ENCODE results near the gene NEK1.

NEK1 gene

DNA sequence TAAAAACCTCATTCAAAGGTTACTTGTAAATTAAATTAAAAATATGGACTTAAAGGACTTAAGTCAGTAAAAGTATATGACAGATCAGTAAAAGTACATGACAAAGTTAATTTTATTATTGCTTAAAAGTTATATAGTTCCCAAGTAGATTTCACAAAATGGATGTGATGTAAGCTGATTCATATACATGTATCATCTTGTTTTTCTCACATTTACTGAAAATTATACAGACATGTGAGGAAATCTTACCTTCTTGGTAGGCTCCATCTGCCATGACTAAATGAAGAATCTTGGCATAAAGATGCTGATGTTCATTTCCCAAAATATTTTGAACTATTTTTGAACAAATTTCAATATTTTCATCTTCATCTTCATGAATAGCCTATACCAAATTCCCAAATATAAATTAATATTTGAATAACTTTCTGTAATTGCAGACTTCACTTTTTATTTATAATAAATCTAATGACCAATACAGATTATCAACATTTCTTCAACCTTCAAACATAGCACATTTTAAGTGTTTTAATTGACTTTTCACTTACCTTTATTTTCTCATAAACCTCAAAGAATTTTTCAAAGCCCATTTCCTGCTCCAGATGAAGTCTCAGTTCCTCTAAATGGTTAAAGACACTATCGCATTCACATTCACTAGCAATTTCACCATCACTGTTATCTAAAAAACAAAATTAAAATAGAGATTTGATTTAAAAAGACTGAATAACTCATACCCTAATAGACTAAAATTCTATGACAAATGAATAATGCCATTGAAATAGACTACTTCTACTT lies 212.2 kb downstream of the NEK1 start:
- Histone ChIP-seq H3K9ac (ENCODE audit: low read depth, low read length, poor library complexity, severe bottlenecking) (no peak overlapping the region), H3F3A (ENCODE audit: low read depth) (no peaks in the 10 kb centered on the region), H3K4me3 (ENCODE audit: low read length, poor library complexity, severe bottlenecking) (no peak overlapping the region), H3K4me1 (ENCODE audit: insufficient read depth, low read length, poor library complexity, severe bottlenecking) (no peaks in the 10 kb centered on the region), H3K4me2 (ENCODE audit: low read depth, low read length, poor library complexity, severe bottlenecking) (no peak overlapping the region), H3K27me3 (ENCODE audit: insufficient read depth, low read length, poor library complexity, severe bottlenecking) (no peaks in the 10 kb centered on the region), H3K9me3 (ENCODE audit: insufficient read depth, low read depth, low read length) (no peaks in the 10 kb centered on the region), H4K20me1 (ENCODE audit: insufficient read depth, low read length, poor library complexity, severe bottlenecking) (no peaks in the 10 kb centered on the region), H2AFZ (ENCODE audit: low read length) (no peak overlapping the region), H3K9me2 (replicated peaks; ENCODE audit: low read depth, low read length) (no peaks in the 10 kb centered on the region), H3K79me2 (ENCODE audit: insufficient read depth, low read length) (no peaks in the 10 kb centered on the region), H3K36me3 (ENCODE audit: insufficient read depth, low read length) (0 out of 2 replicates have a peak, but pooled peaks cover 6% of the 10 kb centered on the region)
- TF ChIP-seq, protein P1, sequence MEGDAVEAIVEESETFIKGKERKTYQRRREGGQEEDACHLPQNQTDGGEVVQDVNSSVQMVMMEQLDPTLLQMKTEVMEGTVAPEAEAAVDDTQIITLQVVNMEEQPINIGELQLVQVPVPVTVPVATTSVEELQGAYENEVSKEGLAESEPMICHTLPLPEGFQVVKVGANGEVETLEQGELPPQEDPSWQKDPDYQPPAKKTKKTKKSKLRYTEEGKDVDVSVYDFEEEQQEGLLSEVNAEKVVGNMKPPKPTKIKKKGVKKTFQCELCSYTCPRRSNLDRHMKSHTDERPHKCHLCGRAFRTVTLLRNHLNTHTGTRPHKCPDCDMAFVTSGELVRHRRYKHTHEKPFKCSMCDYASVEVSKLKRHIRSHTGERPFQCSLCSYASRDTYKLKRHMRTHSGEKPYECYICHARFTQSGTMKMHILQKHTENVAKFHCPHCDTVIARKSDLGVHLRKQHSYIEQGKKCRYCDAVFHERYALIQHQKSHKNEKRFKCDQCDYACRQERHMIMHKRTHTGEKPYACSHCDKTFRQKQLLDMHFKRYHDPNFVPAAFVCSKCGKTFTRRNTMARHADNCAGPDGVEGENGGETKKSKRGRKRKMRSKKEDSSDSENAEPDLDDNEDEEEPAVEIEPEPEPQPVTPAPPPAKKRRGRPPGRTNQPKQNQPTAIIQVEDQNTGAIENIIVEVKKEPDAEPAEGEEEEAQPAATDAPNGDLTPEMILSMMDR (conservative IDR thresholded peaks at IDR 0.05; ENCODE audit: low read length), result no peak
- TF ChIP-seq EZH2phosphoT487 (IDR thresholded peaks at IDR 0.05; ENCODE audit: borderline replicate concordance), result no peak

DNA sequence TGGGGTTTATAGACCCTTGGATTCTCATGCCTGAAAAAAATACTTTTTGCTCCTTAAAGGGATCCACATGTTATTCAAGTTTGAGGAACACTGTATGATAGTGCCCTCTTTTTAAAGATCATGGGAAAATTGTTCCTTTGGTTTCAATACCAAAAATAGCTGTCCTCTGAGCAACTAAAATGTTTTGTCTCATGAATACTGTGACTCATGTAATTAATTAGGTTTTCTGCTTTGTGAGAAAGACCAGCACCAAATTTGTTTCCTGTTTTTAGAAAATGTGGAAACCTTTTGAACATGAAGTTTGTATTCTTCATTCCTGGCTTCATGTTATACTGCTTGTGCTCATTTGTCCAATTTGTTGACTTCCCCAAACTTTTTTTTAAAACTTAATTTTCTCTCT lies 214.1 kb downstream of the NEK1 start:
- Histone ChIP-seq H3K4me2 (ENCODE audit: low read depth, low read length, poor library complexity, severe bottlenecking) (no peak overlapping the region), H3K4me3 (ENCODE audit: low read length, poor library complexity, severe bottlenecking) (no peak overlapping the region), H3K36me3 (ENCODE audit: insufficient read depth, low read length) (0 out of 2 replicates have a peak, but pooled peaks cover 6% of the 10 kb centered on the region), H4K20me1 (ENCODE audit: insufficient read depth, low read length, poor library complexity, severe bottlenecking) (no peaks in the 10 kb centered on the region), H3K9me2 (replicated peaks; ENCODE audit: low read depth, low read length) (no peaks in the 10 kb centered on the region), H3K4me1 (ENCODE audit: insufficient read depth, low read length, poor library complexity, severe bottlenecking) (no peaks in the 10 kb centered on the region), H3K27me3 (ENCODE audit: insufficient read depth, low read length, poor library complexity, severe bottlenecking) (no peaks in the 10 kb centered on the region), H3K79me2 (ENCODE audit: insufficient read depth, low read length) (no peaks in the 10 kb centered on the region), H3K9ac (ENCODE audit: low read depth, low read length, poor library complexity, severe bottlenecking) (no peak overlapping the region), H3F3A (ENCODE audit: low read depth) (no peaks in the 10 kb centered on the region), H3K9me3 (ENCODE audit: insufficient read depth, low read depth, low read length) (no peaks in the 10 kb centered on the region), H2AFZ (ENCODE audit: low read length) (no peak overlapping the region)
- no peak for TF ChIP-seq EZH2phosphoT487 (IDR thresholded peaks at IDR 0.05; ENCODE audit: borderline replicate concordance)
- TF ChIP-seq, protein P1 (conservative IDR thresholded peaks at IDR 0.05; ENCODE audit: low read length), result no peak

DNA sequence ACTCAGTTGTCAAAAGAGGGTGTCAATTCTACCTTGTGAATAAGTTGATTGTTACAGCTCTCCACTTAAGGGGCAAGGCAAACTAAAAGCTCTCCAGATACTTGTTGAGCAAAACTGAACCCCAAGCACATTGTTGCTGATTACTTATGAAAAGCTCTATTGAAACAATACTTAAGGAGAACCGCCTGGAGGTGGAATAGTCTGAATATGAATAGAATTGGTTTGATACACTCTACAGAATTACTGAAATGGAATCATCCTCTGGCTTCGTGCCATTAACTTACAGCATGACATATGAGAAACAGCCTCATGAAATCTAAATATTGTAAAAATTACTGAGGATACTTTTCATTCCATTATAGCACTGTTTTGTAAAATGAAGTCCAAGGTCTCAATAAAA lies 214.6 kb downstream of the NEK1 start:
- Histone ChIP-seq H3F3A (ENCODE audit: low read depth) (no peaks in the 10 kb centered on the region), H3K9ac (ENCODE audit: low read depth, low read length, poor library complexity, severe bottlenecking) (no peak overlapping the region), H3K9me2 (replicated peaks; ENCODE audit: low read depth, low read length) (no peaks in the 10 kb centered on the region), H4K20me1 (ENCODE audit: insufficient read depth, low read length, poor library complexity, severe bottlenecking) (no peaks in the 10 kb centered on the region), H3K4me2 (ENCODE audit: low read depth, low read length, poor library complexity, severe bottlenecking) (no peak overlapping the region), H3K9me3 (ENCODE audit: insufficient read depth, low read depth, low read length) (no peaks in the 10 kb centered on the region), H3K36me3 (ENCODE audit: insufficient read depth, low read length) (0 out of 2 replicates have a peak, but pooled peaks cover 6% of the 10 kb centered on the region), H3K79me2 (ENCODE audit: insufficient read depth, low read length) (no peaks in the 10 kb centered on the region), H3K4me1 (ENCODE audit: insufficient read depth, low read length, poor library complexity, severe bottlenecking) (no peaks in the 10 kb centered on the region), H3K27me3 (ENCODE audit: insufficient read depth, low read length, poor library complexity, severe bottlenecking) (no peaks in the 10 kb centered on the region), H2AFZ (ENCODE audit: low read length) (no peak overlapping the region), H3K4me3 (ENCODE audit: low read length, poor library complexity, severe bottlenecking) (no peak overlapping the region)
- TF ChIP-seq EZH2phosphoT487 (IDR thresholded peaks at IDR 0.05; ENCODE audit: borderline replicate concordance), result no peak
- TF ChIP-seq, protein P1 (conservative IDR thresholded peaks at IDR 0.05; ENCODE audit: low read length), result no peak

All from Loucy (cell line).